NCI-H526 (cell line): ENCODE measurements around the gene SERPINA12.
"Not testable (repeated sequence)": the region's sequence is repeated elsewhere in the genome, so short reads cannot be mapped to it uniquely, and the experiment has no call there.

Experiments
- DNase-seq, 2 experiments: peaks; one replicate each; lab custom pipeline; 2025; lab: John Stamatoyannopoulos, UW

The SERPINA12 gene

DNA sequence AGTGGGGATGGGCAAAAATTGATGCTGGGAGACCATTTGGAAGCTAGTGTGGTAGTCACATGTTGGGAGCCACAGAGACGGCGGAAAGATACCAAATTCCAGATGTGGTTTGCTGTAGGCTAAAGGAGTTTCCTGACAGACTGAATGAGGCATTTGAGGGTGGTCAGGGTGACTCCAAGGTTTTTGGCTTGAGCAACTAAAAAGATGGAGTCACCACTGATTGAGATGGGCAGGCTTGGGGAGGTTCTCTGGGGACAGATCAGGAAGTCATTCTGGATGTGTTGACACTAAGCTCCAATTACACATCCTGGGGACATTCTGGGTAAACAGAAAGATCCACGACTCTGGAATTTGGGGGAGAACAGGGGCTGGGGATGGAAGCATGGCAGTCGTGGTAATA lies 17.8 kb downstream of the SERPINA12 start:
- no peak for DNase-seq

DNA sequence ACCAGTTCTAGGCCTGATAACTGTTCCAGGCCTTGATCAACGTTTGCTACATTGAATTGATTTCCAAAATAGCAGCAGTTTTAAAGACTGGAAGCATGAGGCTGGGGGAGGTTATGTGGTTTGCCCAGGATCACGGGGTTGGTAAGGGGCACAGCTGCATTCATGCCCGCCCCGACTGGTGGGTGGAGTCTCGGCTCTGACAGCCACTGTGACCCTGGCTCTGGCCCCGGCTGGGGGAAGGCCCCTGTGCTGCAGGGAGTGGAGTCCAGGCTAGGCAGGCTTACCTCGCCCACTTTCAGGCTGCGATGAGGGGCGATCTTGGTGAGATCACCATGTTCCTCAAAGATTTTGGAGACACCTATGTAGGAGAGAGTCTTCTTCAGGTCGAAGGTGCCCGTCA lies 19.9 kb downstream of the SERPINA12 start:
- DNase-seq, result no peak

DNA sequence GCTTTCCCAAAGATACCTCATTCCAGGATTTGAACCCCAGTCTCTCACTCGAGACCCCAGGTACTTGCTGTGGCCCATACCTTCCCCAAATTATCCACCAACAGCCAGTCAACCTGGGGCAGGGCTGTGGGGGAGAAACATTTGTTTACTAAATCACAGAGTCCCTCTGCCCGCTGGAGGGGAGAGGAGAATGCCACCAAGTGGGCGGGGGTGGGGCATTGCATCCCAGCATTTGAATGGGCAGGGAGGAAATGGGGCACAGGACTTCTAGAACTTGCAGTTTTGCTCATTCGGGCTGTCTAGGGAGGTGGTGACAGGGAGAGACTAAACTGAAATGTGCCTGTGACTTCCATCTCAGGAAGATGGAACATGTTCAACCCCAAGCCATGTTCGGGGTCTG lies 22.4 kb downstream of the SERPINA12 start:
- DNase-seq, result no peak

DNA sequence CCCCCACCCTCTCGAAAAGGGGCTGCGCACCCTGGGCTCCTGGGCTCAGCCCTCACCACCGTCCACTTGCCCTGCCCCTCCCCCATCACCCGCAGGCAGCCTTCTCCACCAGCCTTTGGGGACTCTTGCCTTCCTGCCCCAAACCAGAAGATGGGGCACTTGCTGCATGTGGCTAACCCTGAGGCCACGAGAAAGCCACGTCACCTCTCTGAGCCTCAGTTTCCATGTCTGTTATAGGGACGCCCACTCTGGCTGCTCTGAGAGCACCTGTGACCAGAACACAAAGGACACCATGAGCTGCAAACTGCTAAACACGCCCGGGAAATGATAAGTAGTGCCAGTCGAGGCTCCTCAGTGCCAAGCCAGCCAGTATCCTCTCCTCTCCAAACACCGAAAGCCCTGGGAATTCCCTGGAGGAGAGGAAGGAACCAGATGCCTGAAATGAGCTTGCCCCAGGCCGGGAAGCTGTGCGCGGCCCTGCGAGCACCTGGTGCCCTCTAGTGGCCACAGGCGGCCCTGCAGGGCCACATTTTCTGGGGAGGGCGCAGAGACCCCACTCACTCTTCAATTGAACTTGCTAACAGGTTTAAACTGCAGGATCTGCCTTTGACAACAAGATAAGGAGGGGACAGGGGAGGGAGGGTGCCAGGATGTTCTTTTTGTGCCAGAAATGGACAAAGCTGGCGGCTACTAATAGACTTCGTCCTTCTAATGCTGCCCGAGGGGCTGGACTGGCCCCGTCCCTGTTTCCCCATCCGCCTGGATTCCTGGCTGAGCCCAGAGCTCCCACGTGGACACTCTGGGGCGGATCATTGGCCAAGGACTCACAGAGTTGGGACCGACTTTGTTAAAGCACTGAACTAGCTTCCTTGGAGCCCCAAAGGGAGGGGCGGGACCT lies 23.1 kb downstream of the SERPINA12 start:
- DNase-seq, result peak; percentile 73 to 81

DNA sequence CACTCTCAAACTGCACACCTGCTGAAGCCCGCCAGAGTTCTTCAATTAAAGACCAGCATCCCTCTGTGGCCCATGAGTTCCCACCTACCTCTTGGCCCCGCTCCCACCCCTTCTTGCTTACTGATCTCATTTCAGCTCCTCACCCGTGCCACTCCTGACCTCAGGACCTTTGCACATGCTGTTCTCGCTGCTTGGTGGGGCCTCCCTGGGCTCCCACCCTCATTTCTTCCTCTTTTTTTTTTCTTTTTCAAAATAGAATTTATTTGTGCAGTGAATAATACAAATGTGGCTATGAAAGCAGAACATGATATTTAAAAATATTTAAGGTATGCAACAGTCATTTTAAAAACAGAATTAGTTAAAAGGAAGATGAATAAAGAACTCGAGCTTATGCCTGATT lies 24.8 kb downstream of the SERPINA12 start:
- DNase-seq, result no peak

DNA sequence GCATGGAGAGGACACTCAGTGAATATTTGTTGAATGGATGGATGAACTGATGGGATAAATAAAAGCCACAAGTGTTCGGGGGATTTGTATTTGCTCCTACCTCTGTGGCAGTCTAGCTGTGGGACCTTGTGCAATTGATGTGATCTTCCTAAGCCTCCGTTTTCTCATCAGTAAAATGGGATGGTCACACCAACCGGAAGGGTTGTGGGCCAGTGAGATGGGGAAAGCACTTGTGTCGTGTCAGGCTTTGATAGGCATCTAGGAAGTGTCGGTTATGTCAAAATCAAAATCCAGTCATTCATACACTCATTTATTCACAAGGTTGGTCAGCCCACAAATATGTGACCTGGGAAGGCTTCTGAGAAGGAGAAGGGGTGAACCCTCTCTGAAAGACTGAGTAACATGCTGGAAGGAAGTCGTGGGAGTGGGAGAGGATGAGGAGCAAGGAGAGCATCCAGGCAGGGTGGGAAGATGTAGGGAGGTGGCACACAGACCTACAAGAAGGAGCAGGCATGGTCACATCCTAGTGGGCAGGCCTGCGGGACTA lies 25.5 kb downstream of the SERPINA12 start:
- DNase-seq, result no peak

DNA sequence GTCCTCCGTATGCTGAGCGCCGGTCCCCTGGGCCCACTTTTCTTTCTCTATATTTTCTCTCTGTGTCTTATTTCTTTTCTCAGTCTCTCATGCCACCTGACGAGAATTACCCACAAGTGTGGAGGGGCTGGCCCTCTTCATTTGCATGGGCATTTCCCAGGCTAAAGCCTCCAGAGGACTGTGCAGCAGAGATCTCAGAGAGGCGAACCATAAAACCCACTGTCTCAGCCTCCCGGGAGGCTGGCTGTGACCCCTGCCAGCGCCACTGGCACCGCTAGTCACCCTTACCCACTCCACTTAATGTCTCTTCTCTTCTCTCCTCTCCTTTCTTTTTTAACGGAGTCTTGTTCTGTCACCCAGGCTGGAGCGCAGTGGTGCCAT lies 26.2 kb downstream of the SERPINA12 start:
- peak in 1 of 2 experiments; percentile 29 for DNase-seq

DNA sequence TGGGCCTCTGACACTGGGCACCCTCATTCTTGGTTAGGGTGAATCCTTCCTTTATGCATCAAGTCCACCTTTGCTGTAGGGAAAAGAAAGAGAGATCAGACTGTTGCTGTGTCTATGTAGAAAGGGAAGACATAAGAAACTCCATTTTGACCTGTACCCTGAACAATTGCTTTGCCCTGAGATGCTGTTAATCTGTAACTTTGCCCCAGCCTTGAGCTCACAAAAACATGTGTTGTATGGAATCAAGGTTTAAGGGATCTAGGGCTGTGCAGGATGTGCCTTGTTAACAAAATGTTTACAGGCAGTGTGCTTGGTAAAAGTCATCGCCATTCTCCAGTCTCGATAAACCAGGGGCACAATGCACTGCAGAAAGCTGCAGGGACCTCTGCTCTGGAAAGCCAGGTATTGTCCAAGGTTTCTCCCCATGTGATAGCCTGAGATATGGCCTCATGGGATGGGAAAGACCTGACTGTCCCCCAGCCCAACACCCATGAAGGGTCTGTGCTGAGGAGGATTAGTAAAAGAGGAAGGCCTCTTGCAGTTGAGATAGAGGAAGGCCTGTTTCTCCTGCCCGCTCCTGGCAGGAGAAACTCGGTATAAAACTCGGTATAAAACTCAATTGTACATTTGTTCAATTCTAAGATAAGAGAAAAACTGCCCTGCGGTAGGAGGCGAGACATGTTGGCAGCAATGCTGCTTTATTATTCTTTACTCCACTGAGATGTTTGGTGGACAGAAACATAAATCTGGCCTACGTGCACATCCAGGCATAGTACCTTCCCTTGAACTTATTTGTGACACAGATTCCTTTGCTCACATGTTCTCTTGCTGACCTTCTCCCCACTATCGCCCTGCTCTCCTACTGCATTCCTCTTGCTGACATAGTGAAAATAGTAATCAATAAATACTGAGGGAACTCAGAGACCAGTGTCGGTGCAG lies 26.9 kb downstream of the SERPINA12 start:
- DNase-seq, result not testable (repeated sequence)

DNA sequence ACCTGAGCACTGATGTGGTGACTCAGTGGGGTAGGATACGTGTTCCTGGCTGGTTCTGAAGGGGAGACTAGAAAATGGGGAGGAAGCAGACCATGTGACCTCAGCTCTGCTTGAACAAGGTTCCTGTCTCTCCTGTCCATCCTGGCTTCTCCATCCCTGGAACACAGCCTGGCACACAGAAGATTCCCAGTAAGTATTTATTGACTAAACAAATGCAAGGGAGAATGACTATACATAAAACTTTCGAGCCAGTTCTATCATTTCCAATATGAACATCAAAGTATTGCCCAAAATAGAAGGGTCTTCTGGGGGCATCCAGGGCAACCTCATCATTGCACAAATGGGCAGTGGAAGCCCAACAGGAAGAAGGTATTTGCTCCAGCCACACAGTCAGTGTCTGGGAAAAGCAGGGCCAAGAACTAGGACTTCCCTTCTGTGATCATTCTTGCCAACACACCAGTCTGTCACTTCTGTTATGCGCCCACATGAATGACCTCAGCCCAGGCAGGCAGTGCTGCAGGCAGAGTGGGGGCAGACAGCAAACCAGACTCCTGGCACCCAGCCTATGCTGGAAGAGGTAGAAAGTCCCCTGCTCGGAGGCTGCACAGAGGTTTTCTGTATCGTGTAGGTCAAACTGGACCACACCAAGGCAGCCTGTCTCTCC lies 27.7 kb downstream of the SERPINA12 start:
- no peak for DNase-seq

DNA sequence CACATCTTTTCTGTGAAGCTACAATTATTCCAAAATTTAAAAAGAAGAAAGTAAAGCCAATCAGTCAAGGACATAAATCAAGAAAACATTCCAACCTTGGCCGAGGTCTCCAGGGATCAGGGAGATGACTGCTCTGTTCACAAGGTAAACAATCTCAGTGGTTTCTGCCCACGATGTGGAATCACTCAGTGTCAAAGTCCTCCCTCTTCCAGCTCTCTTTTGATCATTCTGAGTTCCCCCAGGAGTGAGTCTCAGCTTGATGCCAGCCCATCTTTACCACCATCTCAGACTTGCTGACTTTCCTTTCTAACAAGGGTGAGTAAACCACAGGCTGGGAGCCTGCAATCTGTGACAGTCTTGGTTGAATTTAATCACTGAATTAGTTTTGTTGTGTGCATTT lies 28.5 kb downstream of the SERPINA12 start:
- no peak for DNase-seq

DNA sequence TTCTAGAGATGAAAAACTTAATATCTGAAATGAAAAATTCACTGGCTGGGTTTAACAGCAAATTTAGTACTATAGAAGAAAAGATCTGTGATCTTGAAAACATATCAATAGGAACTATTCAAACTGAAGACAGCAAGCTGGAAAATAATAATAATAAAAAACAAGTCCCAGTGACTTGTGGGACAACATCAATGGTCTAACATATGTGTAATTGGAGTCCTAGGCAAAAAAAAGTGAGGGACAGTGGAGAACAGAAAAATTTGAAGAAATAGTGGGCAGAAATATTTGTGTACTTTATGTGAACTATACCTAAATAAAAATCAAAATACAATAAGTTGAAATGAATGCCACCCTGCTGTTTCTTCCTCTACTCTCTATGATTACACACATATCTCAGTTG lies 30.8 kb downstream of the SERPINA12 start:
- no peak for DNase-seq

DNA sequence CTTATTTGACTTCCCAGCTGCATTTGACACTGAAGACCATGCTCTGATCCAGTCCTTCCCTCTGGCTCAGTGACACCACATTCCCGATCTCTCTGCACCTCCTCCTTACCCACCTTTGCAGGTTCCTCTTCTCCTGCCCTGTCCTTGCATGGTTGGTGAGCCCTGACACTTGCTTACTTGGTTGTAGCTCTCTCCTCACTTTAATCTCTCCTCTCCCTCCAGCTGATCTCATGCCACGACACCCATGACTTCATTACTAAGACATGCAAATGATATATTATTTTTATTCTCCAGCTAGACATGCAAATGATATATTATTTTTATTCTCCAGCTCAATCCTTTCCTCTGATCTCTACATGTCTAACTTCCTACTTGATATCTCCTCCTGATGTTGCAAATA lies 33.2 kb downstream of the SERPINA12 start, which contains the start of gene SERPINA9:
Gene SERPINA9 (minus strand): TSS at position 175 of the 400 bp plus-strand sequence. CDS start 6,357 bp downstream, outside the sequence.
- DNase-seq, result no peak

DNA sequence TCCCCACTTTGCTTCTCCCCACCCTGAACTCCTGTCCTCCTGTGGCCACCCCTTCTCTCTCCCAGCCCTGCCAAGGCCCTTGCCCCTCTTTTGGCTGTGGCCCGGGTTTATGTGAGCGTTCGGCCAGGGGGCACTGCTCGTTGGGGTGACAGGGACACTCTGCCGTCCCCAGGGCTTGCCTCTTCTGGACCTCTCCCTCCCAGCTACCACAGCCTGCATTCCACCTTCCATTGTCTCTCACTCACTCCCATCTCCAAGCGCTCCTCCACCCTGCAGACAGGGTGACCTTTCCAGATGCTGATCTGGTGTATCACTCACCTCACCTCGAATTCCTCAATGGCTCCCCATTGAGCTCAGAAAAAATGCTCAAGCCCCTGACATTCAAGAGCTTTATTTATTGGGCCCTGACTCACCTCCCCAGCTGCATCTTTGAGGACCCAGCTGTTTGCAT lies 34.7 kb downstream of the SERPINA12 start:
- no peak for DNase-seq

DNA sequence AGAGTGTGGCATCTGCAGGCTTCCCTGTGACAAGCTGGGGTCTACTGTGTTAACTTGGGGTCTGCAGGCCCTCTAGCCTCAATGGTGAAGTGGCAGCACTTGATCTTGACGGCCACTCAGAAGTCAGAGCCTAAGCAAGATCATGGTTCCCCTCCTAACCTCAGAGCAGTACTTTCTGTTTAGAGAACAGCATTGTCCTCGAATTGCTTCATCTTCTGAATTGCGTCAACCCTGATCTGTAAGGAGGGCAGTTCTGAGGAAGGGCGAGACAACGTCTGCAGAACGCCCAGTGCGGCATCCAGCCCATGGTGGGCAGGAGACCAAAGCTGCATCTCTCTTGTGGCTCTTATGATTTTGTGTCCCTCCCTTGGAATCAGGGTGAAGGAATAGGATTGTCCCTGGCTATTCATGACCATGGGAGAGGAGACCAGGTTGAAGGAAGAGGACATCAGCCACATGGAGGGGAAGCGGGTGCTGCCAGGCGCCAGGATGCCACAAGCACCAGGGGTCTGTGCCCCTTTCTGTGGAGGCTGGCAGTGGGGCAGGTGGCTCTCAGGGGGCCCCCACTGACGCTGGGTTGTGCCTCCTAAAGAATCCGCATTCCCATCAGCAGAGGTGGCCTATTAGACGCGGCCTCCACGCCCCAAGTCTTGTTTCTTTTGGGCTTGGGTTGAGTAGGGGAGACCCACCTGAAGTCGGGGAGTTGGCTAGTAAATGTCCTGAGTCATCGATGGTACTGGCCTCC lies 35.4 kb downstream of the SERPINA12 start:
- no peak for DNase-seq

DNA sequence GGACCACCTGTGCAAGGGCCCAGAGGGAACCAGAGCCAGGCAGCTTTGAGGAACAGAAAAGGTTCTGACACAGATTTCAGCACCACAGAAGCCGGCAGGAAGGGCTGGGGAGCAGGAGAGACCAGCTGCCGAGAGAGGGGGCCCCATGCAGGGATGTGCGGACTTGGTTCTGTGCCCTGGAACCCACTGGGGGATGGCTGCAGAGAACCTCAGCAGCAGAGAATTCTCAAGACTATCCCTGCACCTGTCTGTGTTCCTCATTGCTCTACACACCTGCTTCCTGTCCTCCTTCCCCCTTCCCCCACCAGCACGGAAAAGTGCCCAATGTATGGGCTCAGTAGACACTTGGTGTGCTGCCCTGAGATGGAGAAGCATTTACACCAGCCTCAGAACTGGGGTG lies 36.4 kb downstream of the SERPINA12 start:
- DNase-seq, result no peak

DNA sequence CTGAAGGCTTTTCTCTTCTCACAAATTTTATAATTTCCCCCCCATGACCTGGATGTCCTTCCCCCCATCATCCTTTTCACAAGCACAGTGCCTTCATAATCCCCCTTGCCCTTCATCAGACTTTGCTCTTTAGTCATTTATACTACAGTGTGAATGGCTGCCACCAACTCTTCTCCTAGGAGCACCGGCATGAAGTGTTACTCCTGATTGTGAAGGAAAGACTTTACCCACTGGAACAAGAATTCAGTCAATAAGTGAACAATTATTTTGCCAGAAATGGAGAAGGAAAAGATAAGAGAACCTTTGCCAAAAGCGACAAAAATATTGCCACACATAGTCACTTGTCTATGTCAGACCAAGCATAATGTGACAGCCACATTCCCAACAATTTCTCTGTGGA lies 38.2 kb downstream of the SERPINA12 start:
- DNase-seq, result no peak

DNA sequence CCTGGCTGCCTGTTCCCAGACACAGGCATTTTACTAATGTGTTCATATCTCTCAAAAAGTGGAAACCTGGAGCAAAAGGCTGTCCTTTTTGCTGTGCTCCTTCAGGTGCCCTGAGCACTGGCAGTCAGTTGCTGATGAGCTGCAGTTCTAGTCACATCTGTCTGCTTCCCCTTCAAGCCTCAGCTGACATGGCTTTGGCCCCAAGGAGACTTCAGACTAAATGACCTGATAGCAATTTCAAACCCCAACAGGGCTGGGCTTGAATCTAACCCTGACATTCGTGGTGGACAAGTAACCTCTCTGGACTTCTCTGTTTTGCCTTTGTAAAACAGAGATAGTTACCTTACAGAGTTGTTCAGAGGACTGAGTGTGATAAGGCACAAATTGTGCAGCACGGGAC lies 39.0 kb downstream of the SERPINA12 start:
- DNase-seq, result no peak

DNA sequence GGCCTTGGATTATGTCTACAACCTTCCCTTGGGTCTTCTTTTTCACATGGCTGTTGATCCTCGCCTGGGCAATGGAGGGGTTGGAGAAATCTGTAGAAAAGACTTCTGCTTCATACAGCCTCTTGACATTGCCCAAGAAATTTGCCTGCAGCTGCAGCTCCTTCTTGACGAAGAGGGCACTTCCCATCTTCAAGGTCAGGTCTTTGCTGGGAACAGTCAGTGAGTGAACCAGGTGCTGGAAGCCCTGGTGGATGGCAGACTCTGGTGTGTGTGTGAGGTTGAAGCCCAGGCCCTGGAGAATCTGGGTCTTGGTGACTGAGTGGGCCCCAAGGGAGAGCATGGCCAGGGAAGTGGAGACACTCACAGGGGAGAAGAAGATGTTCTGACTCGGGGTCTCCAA lies 40.0 kb downstream of the SERPINA12 start:
- no peak for DNase-seq

DNA sequence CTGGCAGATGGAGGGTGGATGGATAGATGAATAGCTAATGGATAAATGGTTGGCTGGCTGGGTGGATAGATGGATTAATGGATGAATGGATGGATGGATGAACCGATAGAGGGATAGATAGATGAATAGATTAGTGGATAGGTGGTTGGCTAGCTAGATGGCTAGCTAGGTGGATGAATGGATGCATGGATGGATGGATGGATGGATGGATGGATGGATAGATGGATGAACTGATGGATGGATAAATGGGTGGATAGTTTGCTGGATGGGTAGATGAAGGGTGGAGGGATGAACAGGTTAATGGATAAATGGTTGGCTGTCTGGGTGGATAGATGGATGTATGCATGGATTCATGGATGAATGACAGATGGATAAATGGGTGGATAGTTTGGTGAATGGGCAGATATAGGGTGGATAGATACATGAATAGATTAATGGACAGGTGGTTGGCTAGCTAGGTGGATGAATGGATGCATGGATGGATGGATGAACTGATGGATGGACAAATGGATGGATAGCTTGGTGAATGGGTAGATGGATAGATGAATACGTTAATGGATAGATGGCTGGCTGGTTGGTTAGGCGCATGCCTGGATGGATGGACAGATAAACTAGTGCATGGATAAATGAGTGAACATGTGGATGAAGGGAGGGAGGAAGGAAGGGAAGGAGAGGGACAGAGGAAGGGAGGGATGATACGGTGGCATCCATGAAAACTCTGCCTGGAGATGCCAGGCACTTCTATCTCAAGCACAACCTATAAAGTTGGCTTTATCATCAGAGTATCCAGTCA lies 41.3 kb downstream of the SERPINA12 start:
- no peak for DNase-seq

DNA sequence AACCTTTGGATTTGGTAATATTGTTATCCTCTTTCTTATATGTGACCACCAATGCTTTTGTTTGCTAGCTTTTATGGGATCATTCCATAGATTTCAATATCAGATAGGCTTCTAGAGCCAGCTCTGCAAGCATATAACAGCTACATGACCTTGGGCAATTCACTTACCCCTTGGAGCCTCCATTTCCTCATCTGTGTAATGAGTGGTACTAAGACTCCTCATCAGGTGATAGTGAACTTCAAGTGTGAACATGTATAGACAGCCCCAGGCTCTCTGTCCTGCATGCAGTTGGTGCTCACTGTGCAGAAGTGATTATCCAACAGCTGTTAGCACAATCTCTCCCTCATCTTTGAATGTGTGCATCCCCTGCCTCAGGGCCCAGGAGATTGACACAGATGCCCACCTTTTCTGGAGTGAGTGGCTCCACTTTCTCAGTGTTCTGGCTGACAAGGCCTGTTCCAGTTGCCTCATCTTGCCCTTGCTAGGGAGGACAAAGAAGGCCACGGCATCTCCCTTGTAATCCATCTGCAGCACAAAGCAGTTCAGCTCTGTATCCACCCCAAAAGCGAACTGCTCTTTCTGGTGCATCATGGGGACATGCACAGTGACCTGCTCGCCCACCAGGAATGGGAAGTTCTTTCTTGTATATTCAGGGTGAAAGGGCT lies 42.4 kb downstream of the SERPINA12 start:
- no peak for DNase-seq
